Body of pancreas (tissue), 4 donors: ENCODE data around the gene ASXL3. TPM values are rescaled to one million over a fixed set of nuclear protein-coding genes. Genes with fewer than 3 reads are reported as not detected.
A peak's percentile ranks its signal among the peaks of the same experiment; 100 is the strongest.

ENCODE experiments used
- ATAC-seq: fragments of 150-250 bp; one replicate; pipeline ENCODE4 v1.9.1; 2016
- DNase-seq, 4 donors: peaks; one replicate each; pipeline ENCODE4 v3.0.0-alpha.2; 2019
- H3K27ac ChIP-seq, 4 donors: fragments of 200-600 bp; sonication (generic); 1 replicate in 3 of 4; 2 replicates in 1 of 4; pipeline versions ENCODE4 v1.5.1 to v1.6.1; 2016 to 2019; ENCODE audit warnings: mild to moderate bottlenecking in 1 of 4, mixed read lengths in 1 of 4, moderate library complexity in 1 of 4
- H3K27me3 ChIP-seq, 2 donors: fragments of 200-600 bp; sonication (generic); one replicate each; pipeline ENCODE4 v1.6.0; 2016; ENCODE audit warnings: mild to moderate bottlenecking in 1 of 2
- H3K36me3 ChIP-seq, 2 donors: fragments of 200-600 bp; sonication (generic); replicated peaks in 1 of 2; 2 replicates each; pipeline ENCODE4 v1.5.1; 2016; ENCODE audit warnings: low read depth in 2 of 2; ENCODE audit not compliant: insufficient read depth in 1 of 2
- H3K4me1 ChIP-seq: fragments of 200-600 bp; sonication (generic); one replicate; pipeline ENCODE4 v1.6.0; 2016
- H3K4me3 ChIP-seq, 2 donors: fragments of 200-600 bp; sonication (generic); 1 replicate in 1 of 2; 2 replicates in 1 of 2; pipeline ENCODE4 v1.5.1; 2016 to 2019
- H3K9me3 ChIP-seq, 3 donors: fragments of 200-600 bp; sonication (generic); 1 replicate in 2 of 3; 2 replicates in 1 of 3; pipeline ENCODE4 v1.5.1; 2016
- POLR2A ChIP-seq, 3 donors: fragments of 450-650 bp; IDR thresholded peaks; one replicate each; pipeline ENCODE4 v1.6.1; 2016; ENCODE audit warnings: antibody characterized with exemption in 3 of 3, mild to moderate bottlenecking in 2 of 3
- WGBS, 2 donors: methylation state at CpG; one replicate each; pipeline ENCODE4 v1.1.5; 2017; 5-methylcytosine and 5-hydroxymethylcytosine counted together
- intact Hi-C: fragments of 100-400 bp; cut with DNase I; formaldehyde crosslinking; loops from one replicate; pipeline ENCODE4 v1.15.1; 2023
- total RNA-seq, 2 donors: library from RNA; depleted of rRNA; stranded (reverse); fragments of >200 nt; gene quantifications; one replicate each; pipeline ENCODE4 v1.1.0, GENCODE V29; 2016
- TF ChIP-seq, protein P1 (sequence below), 7 experiments: fragments of 450-650 bp in 4 of 7; fragments of 200-600 bp in 3 of 7; sonication (generic) in 3 of 7; IDR thresholded peaks; one replicate each; pipeline ENCODE4 v1.5.1; 2016 to 2019; ENCODE audit warnings: antibody characterized with exemption in 7 of 7

The ASXL3 gene
- total RNA-seq, 2 donors from 2014 or later = 1.3 to 3.6 TPM

GRCh38 chr18:33584548-33585430 lies 6.8 kb downstream of the ASXL3 start:
- Histone ChIP-seq H3K27ac (peak overlapping the region in 3 of 4 donors; percentile 13 to 68 (median 14)), H3K9me3 (no peaks in the 10 kb centered on the region), H3K4me1 (no peaks in the 10 kb centered on the region), H3K27me3 (no peaks in the 10 kb centered on the region), H3K36me3 (no peaks in the 10 kb centered on the region), H3K4me3 (no peak overlapping the region)
- TF ChIP-seq POLR2A (IDR thresholded peaks at IDR 0.05) = no peak
- TF ChIP-seq, protein P1, sequence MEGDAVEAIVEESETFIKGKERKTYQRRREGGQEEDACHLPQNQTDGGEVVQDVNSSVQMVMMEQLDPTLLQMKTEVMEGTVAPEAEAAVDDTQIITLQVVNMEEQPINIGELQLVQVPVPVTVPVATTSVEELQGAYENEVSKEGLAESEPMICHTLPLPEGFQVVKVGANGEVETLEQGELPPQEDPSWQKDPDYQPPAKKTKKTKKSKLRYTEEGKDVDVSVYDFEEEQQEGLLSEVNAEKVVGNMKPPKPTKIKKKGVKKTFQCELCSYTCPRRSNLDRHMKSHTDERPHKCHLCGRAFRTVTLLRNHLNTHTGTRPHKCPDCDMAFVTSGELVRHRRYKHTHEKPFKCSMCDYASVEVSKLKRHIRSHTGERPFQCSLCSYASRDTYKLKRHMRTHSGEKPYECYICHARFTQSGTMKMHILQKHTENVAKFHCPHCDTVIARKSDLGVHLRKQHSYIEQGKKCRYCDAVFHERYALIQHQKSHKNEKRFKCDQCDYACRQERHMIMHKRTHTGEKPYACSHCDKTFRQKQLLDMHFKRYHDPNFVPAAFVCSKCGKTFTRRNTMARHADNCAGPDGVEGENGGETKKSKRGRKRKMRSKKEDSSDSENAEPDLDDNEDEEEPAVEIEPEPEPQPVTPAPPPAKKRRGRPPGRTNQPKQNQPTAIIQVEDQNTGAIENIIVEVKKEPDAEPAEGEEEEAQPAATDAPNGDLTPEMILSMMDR (IDR thresholded peaks at IDR 0.05) = no peak
- 42 to 43% methylated on average over 3 of the region's 3 CpGs for WGBS, 2 donors
- peak in 2 of 4 donors; percentile 3 to 8 for DNase-seq
- intact Hi-C loops = no loop called here
- peak; percentile 58 for ATAC-seq

DNA sequence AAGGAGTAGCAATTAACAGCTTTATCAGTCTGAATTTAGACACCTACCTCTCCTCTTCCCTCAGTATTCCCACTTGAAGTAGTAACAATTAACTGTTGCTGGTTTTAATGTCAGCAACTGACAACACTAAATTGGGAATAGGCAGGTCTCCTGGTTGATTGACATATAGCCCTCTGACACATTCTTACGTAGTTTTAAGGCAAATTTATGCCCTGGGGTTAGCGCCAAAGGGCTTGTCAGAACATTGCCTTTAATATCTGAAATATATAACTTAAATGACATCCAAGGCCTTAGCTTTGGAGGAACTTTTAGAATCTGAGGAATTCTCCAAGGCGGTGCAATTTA lies 7.4 kb downstream of the ASXL3 start:
- TF ChIP-seq POLR2A (IDR thresholded peaks at IDR 0.05) = no peak
- TF ChIP-seq, protein P1 (IDR thresholded peaks at IDR 0.05) = no peak
- H3K4me1 ChIP-seq = no peaks in the 10 kb centered on the region
- WGBS, 2 donors = 67 to 72% methylated on average over 3 of the region's 3 CpGs

DNA sequence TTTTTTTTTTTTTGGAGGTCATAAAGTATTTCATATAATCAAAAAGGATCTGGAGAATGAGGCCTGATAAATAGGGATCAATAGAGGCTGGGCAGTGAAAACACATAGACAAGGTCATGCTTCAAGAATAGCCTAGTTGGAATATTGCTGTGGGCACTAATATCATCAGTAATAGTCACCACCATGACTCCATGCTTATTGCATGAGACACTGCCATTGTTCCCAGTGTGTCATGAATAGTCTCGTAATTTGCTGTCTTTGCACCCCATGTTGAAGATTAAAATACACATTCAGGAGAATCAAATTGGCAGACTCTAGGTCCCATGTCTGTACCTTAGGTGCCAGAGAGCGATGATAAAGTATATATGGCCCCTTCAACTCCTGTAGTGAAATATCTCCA lies 10.3 kb downstream of the ASXL3 start:
- Histone ChIP-seq H3K9me3 (no peaks in the 10 kb centered on the region), H3K27ac (no peak overlapping the region), H3K4me3 (no peak overlapping the region), H3K36me3 (no peaks in the 10 kb centered on the region), H3K27me3 (no peaks in the 10 kb centered on the region), H3K4me1 (no peaks in the 10 kb centered on the region)
- no peak for TF ChIP-seq POLR2A (IDR thresholded peaks at IDR 0.05)
- TF ChIP-seq, protein P1 (IDR thresholded peaks at IDR 0.05) = no peak
- 91 to 93% methylated on average over 2 of the region's 2 CpGs for WGBS, 2 donors
- DNase-seq (no peak), ATAC-seq (no peak)
- intact Hi-C loops = no loop called here

More for the DNA sequence above, 7.4 kb downstream of the ASXL3 start:
- H3K4me3 ChIP-seq = no peak overlapping the region
- intact Hi-C loops = no loop called here
- ATAC-seq = no peak
- H3K9me3 ChIP-seq = no peaks in the 10 kb centered on the region
- no peaks in the 10 kb centered on the region for H3K36me3 ChIP-seq
- no peaks in the 10 kb centered on the region for H3K27me3 ChIP-seq
- DNase-seq = no peak
- peak overlapping the region in 3 of 4 donors; percentile 13 to 68 (median 14) for H3K27ac ChIP-seq

DNA sequence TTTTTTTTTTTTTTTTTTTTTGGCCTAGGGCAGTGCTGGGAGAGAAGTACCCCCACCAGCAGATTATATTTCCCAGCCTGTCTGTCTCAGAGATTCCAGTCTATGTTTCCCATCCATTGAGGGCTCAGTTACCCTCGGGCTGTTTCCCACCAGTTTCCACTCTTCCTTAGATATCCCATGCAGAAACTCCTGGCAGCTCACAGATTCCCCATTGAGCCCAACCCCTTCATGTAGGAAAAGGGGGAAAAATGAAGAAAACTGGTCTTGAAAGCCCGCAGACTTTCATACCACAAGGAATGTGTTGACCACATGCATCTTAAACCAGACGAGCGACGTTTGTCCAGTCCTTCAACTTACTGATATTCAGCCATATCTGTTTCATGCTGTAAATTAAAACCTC lies 15.2 kb downstream of the ASXL3 start:
- H3K36me3 ChIP-seq = no peaks in the 10 kb centered on the region
- TF ChIP-seq, protein P1 (IDR thresholded peaks at IDR 0.05) = no peak
- no peak for TF ChIP-seq POLR2A (IDR thresholded peaks at IDR 0.05)
- ATAC-seq (no peak), DNase-seq (no peak)
- no peaks in the 10 kb centered on the region for H3K27me3 ChIP-seq
- 79 to 90% methylated on average over 5 of the region's 5 CpGs for WGBS, 2 donors
- intact Hi-C loops = no loop called here
- no peaks in the 10 kb centered on the region for H3K4me1 ChIP-seq
- H3K4me3 ChIP-seq = no peak overlapping the region
- no peak overlapping the region for H3K27ac ChIP-seq
- no peaks in the 10 kb centered on the region for H3K9me3 ChIP-seq

GRCh38 chr18:33594799-33595198 lies 16.8 kb downstream of the ASXL3 start:
- no peaks in the 10 kb centered on the region for H3K36me3 ChIP-seq
- no peak overlapping the region for H3K4me3 ChIP-seq
- DNase-seq (no peak), ATAC-seq (no peak)
- no peak for TF ChIP-seq POLR2A (IDR thresholded peaks at IDR 0.05)
- TF ChIP-seq, protein P1 (IDR thresholded peaks at IDR 0.05) = no peak
- intact Hi-C loops = no loop called here
- H3K27ac ChIP-seq = no peak overlapping the region
- 89 to 96% methylated on average over 1 of the region's 1 CpG for WGBS, 2 donors
- no peaks in the 10 kb centered on the region for H3K27me3 ChIP-seq
- H3K4me1 ChIP-seq = no peaks in the 10 kb centered on the region
- no peaks in the 10 kb centered on the region for H3K9me3 ChIP-seq
